ENCODE measurements around the gene FLT3LG. TPM values are rescaled to one million over a fixed set of nuclear protein-coding genes. Genes with fewer than 3 reads are reported as not detected.

Gene FLT3LG
- total RNA-seq, 1 donor from 2014 or later, result 1.0 TPM

Small RNAs within 50 kb of the gene (microRNA-seq; reads per million reads assigned to microRNA genes)
- gene MIR150, result not detected

Other genes starting within 250 kb of the FLT3LG start
- gene SLC6A16, start 149.0 kb upstream of the FLT3LG start, total RNA-seq, result 7.4 and 9.4 TPM in 2 replicates
- not detected in 2 replicates for gene CD37, start 138.8 kb upstream of the FLT3LG start, total RNA-seq
- gene TEAD2, start 111.8 kb upstream of the FLT3LG start, total RNA-seq, result 153 and 164 TPM in 2 replicates
- gene DKKL1, start 110.3 kb upstream of the FLT3LG start, total RNA-seq, result 1.9 and 2.0 TPM in 2 replicates
- not detected in 2 replicates for gene KASH5, start 86.0 kb upstream of the FLT3LG start, total RNA-seq
- not detected in 2 replicates for gene PTH2, start 50.8 kb upstream of the FLT3LG start, total RNA-seq
- not detected in 2 replicates for gene GFY, start 48.8 kb upstream of the FLT3LG start, total RNA-seq
- 0.23 TPM in 1 of 2 replicates, not detected in the other for gene SLC17A7, start 32.7 kb upstream of the FLT3LG start, total RNA-seq
- gene PIH1D1, start 22.4 kb upstream of the FLT3LG start, total RNA-seq, result 104 and 110 TPM in 2 replicates
- gene ALDH16A1, start 21.0 kb upstream of the FLT3LG start, total RNA-seq, result 51.9 and 52.7 TPM in 2 replicates
- gene RPL13A, start 13.4 kb downstream of the FLT3LG start, total RNA-seq, result 2,983 and 3,026 TPM in 2 replicates
- 2,365 and 2,591 TPM in 2 replicates for gene RPS11, start 22.2 kb downstream of the FLT3LG start, total RNA-seq
- 24.9 and 27.5 TPM in 2 replicates for gene FCGRT, start 38.4 kb downstream of the FLT3LG start, total RNA-seq
- gene RCN3, start 53.8 kb downstream of the FLT3LG start, total RNA-seq, result 7.7 and 8.8 TPM in 2 replicates
- 70.2 and 74.1 TPM in 2 replicates for gene NOSIP, start 106.3 kb downstream of the FLT3LG start, total RNA-seq
- gene PRRG2, start 107.1 kb downstream of the FLT3LG start, total RNA-seq, result 1.0 and 1.3 TPM in 2 replicates
- 51.7 and 53.7 TPM in 2 replicates for gene PRR12, start 117.0 kb downstream of the FLT3LG start, total RNA-seq
- 1.2 and 2.3 TPM in 2 replicates for gene RRAS, start 165.9 kb downstream of the FLT3LG start, total RNA-seq
- 89.6 and 91.9 TPM in 2 replicates for gene SCAF1, start 168.0 kb downstream of the FLT3LG start, total RNA-seq
- 70.0 and 76.0 TPM in 2 replicates for gene IRF3, start 191.6 kb downstream of the FLT3LG start, total RNA-seq
- gene BCL2L12, start 191.7 kb downstream of the FLT3LG start, total RNA-seq, result 92.4 and 99.5 TPM in 2 replicates
- 454 and 470 TPM in 2 replicates for gene PRMT1, start 203.1 kb downstream of the FLT3LG start, total RNA-seq
- gene ADM5, start 215.4 kb downstream of the FLT3LG start, total RNA-seq, result 11.8 TPM in 2 replicates
- gene CPT1C, start 216.9 kb downstream of the FLT3LG start, total RNA-seq, result 87.7 and 96.1 TPM in 2 replicates

Measured in neural crest cell (in vitro differentiated cells).